ENCODE measurements around the gene SMG7. TPM values are rescaled to one million over a fixed set of nuclear protein-coding genes. Genes with fewer than 3 reads are reported as not detected.

SMG7 gene
- total RNA-seq, 1 experiment from 2014 or later = 65.2 TPM

- CTCF ChIA-PET = no interaction called here
- intact Hi-C loops (cut with micrococcal nuclease; ENCODE audit: unreplicated experiment) = no loop called here
Measured at GRCh38 chr1:183516725-183517124, 44.4 kb downstream of the SMG7 start.

GRCh38 chr1:183517401-183517800, 45.1 kb downstream of the SMG7 start:
- in situ Hi-C loops (cut with HindIII; ENCODE audit: low pct_unique_long_range_greater_than_20kb, low sequenced_read_pairs) = no loop called here
- peaks cover 9% of the 10 kb centered on the region for H3K36me3 ChIP-seq (ENCODE audit: control insufficient read depth, insufficient read depth, low read length)
- H3K27ac ChIP-seq (ENCODE audit: low read length) = no peak overlapping the region
- H3K4me3 ChIP-seq (ENCODE audit: low read depth in 2 of 2, low read length in 2 of 2) = no peak overlapping the region
- no peak for TF ChIP-seq SIN3A (IDR thresholded peaks at IDR 0.05; ENCODE audit: borderline replicate concordance, insufficient read depth, low read depth, low read length)
- TF ChIP-seq POLR2AphosphoS5 (IDR thresholded peaks at IDR 0.05; ENCODE audit: low read depth, low read length) = no peak
- no peak for TF ChIP-seq TCF7L2 (IDR thresholded peaks at IDR 0.05; ENCODE audit: low read depth, low read length)
- no peak for TF ChIP-seq REST (IDR thresholded peaks at IDR 0.05; ENCODE audit: insufficient read depth in 1 of 2, low read depth in 2 of 2, low read length in 1 of 2)
- no peak for TF ChIP-seq CTCF (IDR thresholded peaks at IDR 0.05)
- H3K27me3 ChIP-seq (ENCODE audit: control insufficient read depth, insufficient read depth, low read length) = no peaks in the 10 kb centered on the region
- POLR2A ChIA-PET = no interaction called here
- CTCF ChIA-PET = no interaction called here
- H3K9me3 ChIP-seq (ENCODE audit: control insufficient read depth, insufficient read depth, low read depth, low read length) = no peaks in the 10 kb centered on the region
- DNase-seq (ENCODE audit: low read depth, low spot score) = no peak
- intact Hi-C loops (cut with micrococcal nuclease; ENCODE audit: unreplicated experiment) = no loop called here
- ATAC-seq = no peak
- no TSS peak for BruUV-seq (replicated peaks)
- peaks cover 14% of the 10 kb centered on the region for H3K4me1 ChIP-seq (ENCODE audit: control insufficient read depth, insufficient read depth, low read length)

More at GRCh38 chr1:183516725-183517124, 44.4 kb downstream of the SMG7 start:
- Histone ChIP-seq H3K9me3 (ENCODE audit: control insufficient read depth, insufficient read depth, low read depth, low read length) (no peaks in the 10 kb centered on the region), H3K4me1 (ENCODE audit: control insufficient read depth, insufficient read depth, low read length) (peaks cover 14% of the 10 kb centered on the region), H3K27me3 (ENCODE audit: control insufficient read depth, insufficient read depth, low read length) (no peaks in the 10 kb centered on the region), H3K36me3 (ENCODE audit: control insufficient read depth, insufficient read depth, low read length) (peaks cover 9% of the 10 kb centered on the region), H3K4me3 (ENCODE audit: low read depth in 2 of 2, low read length in 2 of 2) (no peak overlapping the region), H3K27ac (ENCODE audit: low read length) (no peak overlapping the region)
- POLR2A ChIA-PET = no interaction called here
- ATAC-seq (no peak), DNase-seq (ENCODE audit: low read depth, low spot score) (no peak)
- in situ Hi-C loops (cut with HindIII; ENCODE audit: low pct_unique_long_range_greater_than_20kb, low sequenced_read_pairs) = no loop called here
- no TSS peak for BruUV-seq (replicated peaks)
- no peak for TF ChIP-seq TCF7L2 (IDR thresholded peaks at IDR 0.05; ENCODE audit: low read depth, low read length)
- TF ChIP-seq REST (IDR thresholded peaks at IDR 0.05; ENCODE audit: insufficient read depth in 1 of 2, low read depth in 2 of 2, low read length in 1 of 2) = no peak
- no peak for TF ChIP-seq SIN3A (IDR thresholded peaks at IDR 0.05; ENCODE audit: borderline replicate concordance, insufficient read depth, low read depth, low read length)
- TF ChIP-seq POLR2AphosphoS5 (IDR thresholded peaks at IDR 0.05; ENCODE audit: low read depth, low read length) = no peak
- TF ChIP-seq CTCF (IDR thresholded peaks at IDR 0.05) = no peak
